ENCODE data around the gene CRNKL1. TPM values are rescaled to one million over a fixed set of nuclear protein-coding genes. Genes with fewer than 3 reads are reported as not detected.
"Not testable (repeated sequence)": the region's sequence is repeated elsewhere in the genome, so short reads cannot be mapped to it uniquely, and the experiment has no call there.

Gene CRNKL1
- total RNA-seq, 1 donor from 2014 or later = 38.1 TPM

GRCh38 chr20:20014659-20015058 lies 37.6 kb downstream of the CRNKL1 start:
- Histone ChIP-seq H3K4me3 (ENCODE audit: low read length in 3 of 3) (no peak overlapping the region), H3K4me1 (ENCODE audit: control insufficient read depth in 3 of 3, insufficient read depth in 3 of 3, low read length in 3 of 3) (peaks cover 28 to 35% (median 30%) of the 10 kb centered on the region in 3 donors), H3K27me3 (ENCODE audit: control insufficient read depth in 3 of 3, insufficient read depth in 3 of 3, low read length in 3 of 3) (no peaks in the 10 kb centered on the region), H3K9ac (ENCODE audit: low read depth in 1 of 3, low read length in 3 of 3) (no peak overlapping the region), H3K9me3 (ENCODE audit: control insufficient read depth in 3 of 3, low read length in 3 of 3) (no peaks in the 10 kb centered on the region), H3K27ac (ENCODE audit: low read depth, low read length) (no peak overlapping the region), H3K36me3 (ENCODE audit: control insufficient read depth in 3 of 3, insufficient read depth in 3 of 3, low read length in 3 of 3) (peaks cover 0 to 8% (median 5%) of the 10 kb centered on the region in 3 donors)

- Histone ChIP-seq H3K27me3 (ENCODE audit: control insufficient read depth in 3 of 3, insufficient read depth in 3 of 3, low read length in 3 of 3) (no peaks in the 10 kb centered on the region), H3K9me3 (ENCODE audit: control insufficient read depth in 3 of 3, low read length in 3 of 3) (no peaks in the 10 kb centered on the region), H3K4me3 (ENCODE audit: low read length in 3 of 3) (no peak overlapping the region), H3K9ac (ENCODE audit: low read depth in 1 of 3, low read length in 3 of 3) (no peak overlapping the region), H3K36me3 (ENCODE audit: control insufficient read depth in 3 of 3, insufficient read depth in 3 of 3, low read length in 3 of 3) (no peaks in the 10 kb centered on the region), H3K4me1 (ENCODE audit: control insufficient read depth in 3 of 3, insufficient read depth in 3 of 3, low read length in 3 of 3) (peaks cover 13 to 15% (median 15%) of the 10 kb centered on the region in 3 donors), H3K27ac (ENCODE audit: low read depth, low read length) (no peak overlapping the region)
Observed at GRCh38 chr20:20012541-20012940, 39.7 kb downstream of the CRNKL1 start.

DNA sequence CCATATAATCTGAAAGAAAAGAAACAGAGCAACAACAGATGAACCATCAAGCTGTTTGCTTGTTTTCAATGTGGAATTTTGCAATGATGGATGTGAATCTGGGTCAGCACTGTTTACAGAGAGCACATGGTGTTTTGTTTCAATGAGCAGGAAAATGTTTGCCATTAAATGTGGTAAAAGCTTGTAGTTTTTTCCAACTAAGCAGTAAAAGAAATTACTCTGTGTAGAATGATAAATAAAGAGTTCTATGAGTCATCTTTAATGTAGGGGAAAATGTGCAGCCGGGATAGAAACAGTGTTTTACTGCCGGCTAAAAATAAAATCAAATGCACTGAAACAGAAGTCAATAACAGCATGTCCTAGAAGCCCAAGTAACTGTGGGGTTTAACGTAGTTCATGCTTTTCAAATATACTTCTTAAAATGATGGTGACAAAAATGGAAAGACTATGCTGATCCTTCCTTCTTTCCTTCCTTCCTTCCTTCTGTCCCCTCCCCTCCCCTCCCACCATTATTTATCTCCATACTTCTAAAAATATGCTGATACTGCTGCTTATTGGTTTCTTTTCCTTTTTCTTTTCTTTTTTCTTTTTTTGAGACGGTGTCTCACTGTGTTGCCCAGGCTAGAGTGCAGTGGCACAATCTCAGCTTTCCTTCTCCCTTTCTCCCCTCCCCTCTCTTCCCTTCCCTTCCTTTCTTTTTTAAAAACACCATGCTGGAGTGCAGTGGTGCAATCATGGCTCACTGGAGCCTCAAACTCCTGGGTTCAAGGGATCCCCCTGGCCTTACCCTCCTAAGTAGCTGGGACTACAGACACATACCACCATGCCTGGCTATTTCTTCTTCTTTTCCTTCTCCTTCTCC lies 41.4 kb downstream of the CRNKL1 start:
- peak overlapping the region in 1 of 3 donors; percentile 0 for H3K4me3 ChIP-seq (ENCODE audit: low read length in 3 of 3)
- no peaks in the 10 kb centered on the region for H3K9me3 ChIP-seq (ENCODE audit: control insufficient read depth in 3 of 3, low read length in 3 of 3)
- no peaks in the 10 kb centered on the region for H3K27me3 ChIP-seq (ENCODE audit: control insufficient read depth in 3 of 3, insufficient read depth in 3 of 3, low read length in 3 of 3)
- peak overlapping the region; percentile 44 for H3K27ac ChIP-seq (ENCODE audit: low read depth, low read length)
- peaks cover 11 to 15% (median 13%) of the 10 kb centered on the region in 3 donors for H3K4me1 ChIP-seq (ENCODE audit: control insufficient read depth in 3 of 3, insufficient read depth in 3 of 3, low read length in 3 of 3)
- peak overlapping the region in 1 of 3 donors; percentile 1 for H3K9ac ChIP-seq (ENCODE audit: low read depth in 1 of 3, low read length in 3 of 3)
- no peaks in the 10 kb centered on the region for H3K36me3 ChIP-seq (ENCODE audit: control insufficient read depth in 3 of 3, insufficient read depth in 3 of 3, low read length in 3 of 3)

- no peak overlapping the region for H3K27ac ChIP-seq (ENCODE audit: low read depth, low read length)
- no peaks in the 10 kb centered on the region for H3K36me3 ChIP-seq (ENCODE audit: control insufficient read depth in 3 of 3, insufficient read depth in 3 of 3, low read length in 3 of 3)
- no peaks in the 10 kb centered on the region for H3K9me3 ChIP-seq (ENCODE audit: control insufficient read depth in 3 of 3, low read length in 3 of 3)
- H3K9ac ChIP-seq (ENCODE audit: low read depth in 1 of 3, low read length in 3 of 3) = peak overlapping the region in 2 of 3 donors; percentile 18 to 25
- no peaks in the 10 kb centered on the region for H3K27me3 ChIP-seq (ENCODE audit: control insufficient read depth in 3 of 3, insufficient read depth in 3 of 3, low read length in 3 of 3)
- peak overlapping the region in 1 of 3 donors; percentile 45 for H3K4me3 ChIP-seq (ENCODE audit: low read length in 3 of 3)
- peaks cover 11 to 15% (median 13%) of the 10 kb centered on the region in 3 donors for H3K4me1 ChIP-seq (ENCODE audit: control insufficient read depth in 3 of 3, insufficient read depth in 3 of 3, low read length in 3 of 3)
Observed at GRCh38 chr20:20009784-20010253, 42.4 kb downstream of the CRNKL1 start.

DNA sequence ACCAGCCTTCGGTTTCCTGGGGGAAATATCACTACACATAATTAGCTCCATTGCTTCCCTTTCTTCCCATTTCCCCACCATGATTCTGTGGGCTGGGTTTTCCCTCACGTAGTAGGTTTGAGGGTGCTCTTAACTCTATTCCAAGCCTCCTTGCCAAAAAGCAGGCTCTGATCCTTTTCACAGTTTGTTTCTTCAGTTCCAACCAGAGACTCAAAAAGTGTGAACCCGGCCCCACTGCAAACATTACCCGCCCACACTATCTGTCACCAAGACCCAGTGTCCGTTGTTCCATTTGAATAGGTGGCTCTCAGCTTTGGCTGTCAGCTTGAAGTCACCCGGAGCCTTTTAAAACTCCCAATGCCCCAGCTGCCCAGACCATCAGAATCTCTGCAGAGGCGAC lies 46.9 kb downstream of the CRNKL1 start:
- H3K4me1 ChIP-seq (ENCODE audit: control insufficient read depth in 3 of 3, insufficient read depth in 3 of 3, low read length in 3 of 3) = peaks cover 16 to 40% (median 24%) of the 10 kb centered on the region in 3 donors
- H3K36me3 ChIP-seq (ENCODE audit: control insufficient read depth in 3 of 3, insufficient read depth in 3 of 3, low read length in 3 of 3) = peaks cover 7 to 12% (median 9%) of the 10 kb centered on the region in 3 donors
- H3K9ac ChIP-seq (ENCODE audit: low read depth in 1 of 3, low read length in 3 of 3) = no peak overlapping the region
- no peaks in the 10 kb centered on the region for H3K27me3 ChIP-seq (ENCODE audit: control insufficient read depth in 3 of 3, insufficient read depth in 3 of 3, low read length in 3 of 3)
- no peak overlapping the region for H3K4me3 ChIP-seq (ENCODE audit: low read length in 3 of 3)
- H3K27ac ChIP-seq (ENCODE audit: low read depth, low read length) = no peak overlapping the region
- H3K9me3 ChIP-seq (ENCODE audit: control insufficient read depth in 3 of 3, low read length in 3 of 3) = no peaks in the 10 kb centered on the region

DNA sequence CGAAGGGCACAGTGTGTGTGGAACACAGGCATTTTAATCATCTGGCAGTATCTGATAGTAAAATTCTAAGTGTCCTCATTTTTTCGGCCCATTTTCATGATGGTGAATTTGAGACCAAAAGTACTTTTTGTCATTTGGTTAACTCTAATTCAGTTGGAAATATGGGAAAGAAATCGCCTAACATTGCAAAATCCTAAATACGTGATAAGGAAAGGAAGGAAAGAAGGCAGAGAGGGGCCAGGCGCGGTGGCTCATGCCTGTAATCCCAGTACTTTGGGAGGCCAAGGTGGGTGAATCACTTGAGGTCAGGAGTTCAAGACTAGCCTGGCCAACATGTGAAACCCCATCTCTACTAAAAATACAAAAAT lies 48.3 kb downstream of the CRNKL1 start:
- Histone ChIP-seq H3K27ac (ENCODE audit: low read depth, low read length) (peak overlapping the region; percentile 87), H3K9ac (ENCODE audit: low read depth in 1 of 3, low read length in 3 of 3) (peak overlapping the region; percentile 21 to 61 (median 52)), H3K4me3 (ENCODE audit: low read length in 3 of 3) (peak overlapping the region in 2 of 3 donors; percentile 54 to 62), H3K4me1 (ENCODE audit: control insufficient read depth in 3 of 3, insufficient read depth in 3 of 3, low read length in 3 of 3) (peaks cover 14 to 41% (median 20%) of the 10 kb centered on the region in 3 donors), H3K36me3 (ENCODE audit: control insufficient read depth in 3 of 3, insufficient read depth in 3 of 3, low read length in 3 of 3) (peaks cover 16 to 21% (median 20%) of the 10 kb centered on the region in 3 donors)
- not testable (repeated sequence) for H3K27me3 ChIP-seq (ENCODE audit: control insufficient read depth in 3 of 3, insufficient read depth in 3 of 3, low read length in 3 of 3); H3K9me3 ChIP-seq (ENCODE audit: control insufficient read depth in 3 of 3, low read length in 3 of 3)

- Histone ChIP-seq H3K27ac (ENCODE audit: low read depth, low read length) (peak overlapping the region; percentile 87), H3K9me3 (ENCODE audit: control insufficient read depth in 3 of 3, low read length in 3 of 3) (no peaks in the 10 kb centered on the region), H3K27me3 (ENCODE audit: control insufficient read depth in 3 of 3, insufficient read depth in 3 of 3, low read length in 3 of 3) (no peaks in the 10 kb centered on the region), H3K9ac (ENCODE audit: low read depth in 1 of 3, low read length in 3 of 3) (peak overlapping the region; percentile 21 to 61 (median 52)), H3K4me1 (ENCODE audit: control insufficient read depth in 3 of 3, insufficient read depth in 3 of 3, low read length in 3 of 3) (peaks cover 17 to 44% (median 20%) of the 10 kb centered on the region in 3 donors), H3K4me3 (ENCODE audit: low read length in 3 of 3) (peak overlapping the region; percentile 52 to 62 (median 54)), H3K36me3 (ENCODE audit: control insufficient read depth in 3 of 3, insufficient read depth in 3 of 3, low read length in 3 of 3) (peaks cover 23 to 27% (median 27%) of the 10 kb centered on the region in 3 donors)
Observed at GRCh38 chr20:20003031-20003954, 49.0 kb downstream of the CRNKL1 start.

DNA sequence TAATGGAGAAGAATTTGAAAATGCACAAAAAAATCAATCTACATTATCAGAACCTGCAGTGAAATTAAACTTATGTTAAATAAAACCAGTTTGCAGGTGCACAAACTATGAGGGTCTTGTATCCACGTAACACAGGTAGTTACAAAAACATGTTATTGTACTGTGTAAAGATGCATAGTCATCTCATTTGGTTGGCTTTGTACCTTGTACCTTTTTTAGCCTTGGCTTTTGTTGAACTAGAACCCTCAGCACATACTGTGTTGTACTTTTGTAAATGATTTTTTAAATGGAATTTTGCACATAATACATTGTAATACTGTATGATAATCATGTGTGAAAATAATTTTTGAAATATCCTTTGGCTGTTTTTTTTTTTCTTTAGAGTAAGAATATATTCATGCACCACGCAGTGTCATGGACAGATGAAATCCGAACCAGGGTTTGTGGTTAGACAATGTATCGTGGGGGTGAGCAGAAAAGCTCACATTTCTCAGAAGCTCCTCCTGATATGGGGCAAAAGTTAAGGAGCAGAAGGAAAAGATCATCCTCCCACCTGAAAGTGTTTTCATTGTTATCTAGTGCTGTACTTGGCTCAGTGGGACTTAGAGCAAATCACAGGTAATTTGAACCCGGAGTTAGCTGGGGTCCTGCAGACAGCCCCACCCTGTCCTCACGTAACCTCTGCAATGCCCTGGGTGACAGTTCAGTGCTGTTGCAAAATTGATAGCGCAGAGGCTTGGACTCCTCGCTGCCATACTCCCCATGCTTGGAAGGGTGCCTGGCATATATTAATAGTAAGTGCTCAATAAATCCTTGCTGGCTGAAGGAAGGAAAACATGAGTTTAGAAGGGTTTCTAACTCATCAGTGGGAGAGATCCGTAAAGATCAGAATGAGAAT lies 49.9 kb downstream of the CRNKL1 start:
- Histone ChIP-seq H3K27me3 (ENCODE audit: control insufficient read depth in 3 of 3, insufficient read depth in 3 of 3, low read length in 3 of 3) (no peaks in the 10 kb centered on the region), H3K4me3 (ENCODE audit: low read length in 3 of 3) (peak overlapping the region; percentile 52 to 62 (median 54)), H3K27ac (ENCODE audit: low read depth, low read length) (peak overlapping the region; percentile 87), H3K9ac (ENCODE audit: low read depth in 1 of 3, low read length in 3 of 3) (peak overlapping the region in 2 of 3 donors; percentile 20 to 61), H3K36me3 (ENCODE audit: control insufficient read depth in 3 of 3, insufficient read depth in 3 of 3, low read length in 3 of 3) (peaks cover 25 to 29% (median 28%) of the 10 kb centered on the region in 3 donors), H3K4me1 (ENCODE audit: control insufficient read depth in 3 of 3, insufficient read depth in 3 of 3, low read length in 3 of 3) (peaks cover 17 to 44% (median 20%) of the 10 kb centered on the region in 3 donors), H3K9me3 (ENCODE audit: control insufficient read depth in 3 of 3, low read length in 3 of 3) (no peaks in the 10 kb centered on the region)
